Activated B cell treated with CpG ODN at 0.5 μM for 24 hours (primary cell): ENCODE measurements around the gene HNRNPA2B1. TPM values are rescaled to one million over a fixed set of nuclear protein-coding genes. Genes with fewer than 3 reads are reported as not detected.
"Not testable (repeated sequence)": the region's sequence is repeated elsewhere in the genome, so short reads cannot be mapped to it uniquely, and the experiment has no call there.

Experiments used
- ATAC-seq: fragments of 200-7000 bp; cut with Tn5 transposase; one replicate; pipeline ENCODE4 v1.10.0; 2021; ENCODE audit warnings: low read depth, mild to moderate bottlenecking, moderate library complexity
- CTCF ChIA-PET: fragments of 350-600 bp; sonication (Branson Sonifier 250); formaldehyde crosslinking; loops from one replicate; lab custom pipeline; 2021; ENCODE audit warnings: antibody characterized with exemption; lab: Charles Lee
- POLR2A ChIA-PET: fragments of 350-600 bp; sonication (Branson Sonifier 250); formaldehyde crosslinking; loops from one replicate; lab custom pipeline; 2021; ENCODE audit warnings: antibody characterized with exemption; lab: Charles Lee
- DNase-seq: peaks from one replicate; pipeline ENCODE4 v3.0.0; 2022
- H3K27ac Mint-ChIP-seq: one replicate; pipeline ENCODE4 v1.8.0; 2020; ENCODE audit warnings: mixed read lengths
- H3K27me3 Mint-ChIP-seq: one replicate; pipeline ENCODE4 v1.8.0; 2021; ENCODE audit warnings: mixed read lengths
- H3K36me3 Mint-ChIP-seq: one replicate; pipeline ENCODE4 v1.8.0; 2021; ENCODE audit warnings: low read depth, mixed read lengths
- H3K4me1 Mint-ChIP-seq: one replicate; pipeline ENCODE4 v1.8.0; 2021; ENCODE audit warnings: mixed read lengths
- H3K4me3 Mint-ChIP-seq: one replicate; pipeline ENCODE4 v1.8.0; 2020; ENCODE audit warnings: mild to moderate bottlenecking, mixed read lengths
- H3K9me3 Mint-ChIP-seq: one replicate; pipeline ENCODE4 v1.8.0; 2020; ENCODE audit warnings: mixed read lengths
- intact Hi-C: fragments of 100-400 bp; cut with micrococcal nuclease; formaldehyde crosslinking; loops from one replicate; pipeline ENCODE4 v1.15.1; 2024
- total RNA-seq: library from RNA; stranded (reverse); gene quantifications from 2 replicates; pipeline ENCODE4 v1.2.3, GENCODE V29; 2022
- TF ChIP-seq, protein P1 (sequence below): fragments of 200-600 bp; IDR thresholded peaks from one replicate; pipeline ENCODE4 v1.8.0; 2022; ENCODE audit warnings: antibody characterized with exemption, mild to moderate bottlenecking

HNRNPA2B1 gene
- total RNA-seq, 1 donor from 2014 or later: 634 TPM

DNA sequence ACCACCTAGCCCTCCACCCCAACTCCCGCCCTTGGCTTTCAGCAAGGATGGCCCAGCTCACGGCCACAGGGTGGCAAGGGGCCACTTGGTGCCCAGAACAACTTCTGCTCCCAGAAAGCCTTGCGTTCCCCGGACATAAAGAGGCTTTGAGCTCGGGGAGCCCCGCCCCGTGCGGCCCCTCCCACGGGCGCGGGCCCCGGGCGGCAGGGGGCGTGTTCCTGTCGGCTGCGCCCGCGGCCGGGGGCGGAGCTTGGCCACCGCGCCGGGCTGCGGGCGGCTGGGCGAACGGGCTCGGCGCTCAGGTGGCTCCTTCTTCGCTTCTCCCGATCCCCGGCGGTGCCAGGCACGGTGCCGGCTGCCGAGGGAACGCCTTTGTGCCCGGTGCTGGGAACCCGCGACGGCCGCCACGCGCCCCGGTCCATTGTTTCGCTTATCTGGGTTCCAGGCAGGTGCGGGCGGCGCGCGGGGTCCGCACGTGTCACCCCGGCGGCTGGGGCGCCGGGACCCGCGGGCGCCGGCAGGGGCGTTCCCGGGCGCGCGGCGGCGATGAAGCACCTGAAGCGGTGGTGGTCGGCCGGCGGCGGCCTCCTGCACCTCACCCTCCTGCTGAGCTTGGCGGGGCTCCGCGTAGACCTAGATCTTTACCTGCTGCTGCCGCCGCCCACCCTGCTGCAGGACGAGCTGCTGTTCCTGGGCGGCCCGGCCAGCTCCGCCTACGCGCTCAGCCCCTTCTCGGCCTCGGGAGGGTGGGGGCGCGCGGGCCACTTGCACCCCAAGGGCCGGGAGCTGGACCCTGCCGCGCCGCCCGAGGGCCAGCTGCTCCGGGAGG lies 48.4 kb downstream of the HNRNPA2B1 start, which contains the start of gene NFE2L3:
Gene NFE2L3, plus strand, starts transcription at position 246 of the 829 bp plus-strand sequence. Its CDS starts 301 bp downstream, at position 547.
- POLR2A ChIA-PET: interaction anchor here (0.7 to 2.2 kb wide), 17 partner anchors 9 to 257 kb away, joined by 3 to 72 read pairs (median 6); partner anchors contain the start of genes CBX3, HNRNPA2B1 and SNX10
- H3K9me3 Mint-ChIP-seq: no peaks in the 10 kb centered on the region
- H3K27ac Mint-ChIP-seq: peak within 1 kb of the TSS; percentile 86
- no peaks in the 10 kb centered on the region for H3K27me3 Mint-ChIP-seq
- H3K4me1 Mint-ChIP-seq: peaks cover 48% of the 10 kb centered on the region
- CTCF ChIA-PET: interaction anchor here (0.7 to 3.0 kb wide), 15 partner anchors 20 to 214 kb away, joined by 3 to 15 read pairs (median 4); partner anchors contain the start of gene CBX3
- peak within 1 kb of the TSS; percentile 94 for H3K4me3 Mint-ChIP-seq
- intact Hi-C loops: loop anchor here (1.0 to 5.0 kb wide), 6 partner anchors 48 to 1010 kb away; partner anchors contain the start of genes HNRNPA2B1 and SNX10
- DNase-seq: peak; percentile 82
- TF ChIP-seq, protein P1, sequence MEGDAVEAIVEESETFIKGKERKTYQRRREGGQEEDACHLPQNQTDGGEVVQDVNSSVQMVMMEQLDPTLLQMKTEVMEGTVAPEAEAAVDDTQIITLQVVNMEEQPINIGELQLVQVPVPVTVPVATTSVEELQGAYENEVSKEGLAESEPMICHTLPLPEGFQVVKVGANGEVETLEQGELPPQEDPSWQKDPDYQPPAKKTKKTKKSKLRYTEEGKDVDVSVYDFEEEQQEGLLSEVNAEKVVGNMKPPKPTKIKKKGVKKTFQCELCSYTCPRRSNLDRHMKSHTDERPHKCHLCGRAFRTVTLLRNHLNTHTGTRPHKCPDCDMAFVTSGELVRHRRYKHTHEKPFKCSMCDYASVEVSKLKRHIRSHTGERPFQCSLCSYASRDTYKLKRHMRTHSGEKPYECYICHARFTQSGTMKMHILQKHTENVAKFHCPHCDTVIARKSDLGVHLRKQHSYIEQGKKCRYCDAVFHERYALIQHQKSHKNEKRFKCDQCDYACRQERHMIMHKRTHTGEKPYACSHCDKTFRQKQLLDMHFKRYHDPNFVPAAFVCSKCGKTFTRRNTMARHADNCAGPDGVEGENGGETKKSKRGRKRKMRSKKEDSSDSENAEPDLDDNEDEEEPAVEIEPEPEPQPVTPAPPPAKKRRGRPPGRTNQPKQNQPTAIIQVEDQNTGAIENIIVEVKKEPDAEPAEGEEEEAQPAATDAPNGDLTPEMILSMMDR: no peak
- ATAC-seq: peak; percentile 90
- no peaks in the 10 kb centered on the region for H3K36me3 Mint-ChIP-seq

DNA sequence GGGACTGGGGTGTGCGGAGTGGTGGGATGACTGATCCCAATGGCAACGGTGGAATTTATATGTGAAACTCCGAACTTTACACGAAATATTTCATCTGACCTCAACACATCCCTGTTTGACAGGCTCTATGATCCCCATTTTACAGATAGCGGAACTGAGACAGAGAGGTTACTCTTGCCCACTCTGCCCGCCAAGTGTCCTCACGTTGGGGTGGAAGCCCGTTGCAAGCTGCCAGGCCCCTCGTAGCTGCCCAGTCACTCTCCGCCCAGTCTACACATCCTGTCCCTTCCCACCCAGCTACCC lies 48.9 kb downstream of the HNRNPA2B1 start:
- ChIA-PET CTCF (interaction anchor here (0.7 to 3.0 kb wide), 15 partner anchors 21 to 214 kb away, joined by 3 to 15 read pairs (median 4); partner anchors contain the start of gene CBX3), POLR2A (interaction anchor here (0.7 to 2.2 kb wide), 14 partner anchors 10 to 247 kb away, joined by 3 to 72 read pairs (median 6); partner anchors contain the start of genes CBX3 and HNRNPA2B1)
- Mint-ChIP-seq H3K9me3 (no peaks in the 10 kb centered on the region), H3K36me3 (no peaks in the 10 kb centered on the region), H3K27ac (peak overlapping the region; percentile 86), H3K4me1 (peaks cover 42% of the 10 kb centered on the region), H3K4me3 (peak overlapping the region; percentile 94), H3K27me3 (no peaks in the 10 kb centered on the region)
- no peak for DNase-seq
- intact Hi-C loops: loop anchor here (5.0 kb wide), 3 partner anchors 141 to 1011 kb away; partner anchors contain the start of gene SNX10
- no peak for ATAC-seq
- TF ChIP-seq, protein P1: no peak

DNA sequence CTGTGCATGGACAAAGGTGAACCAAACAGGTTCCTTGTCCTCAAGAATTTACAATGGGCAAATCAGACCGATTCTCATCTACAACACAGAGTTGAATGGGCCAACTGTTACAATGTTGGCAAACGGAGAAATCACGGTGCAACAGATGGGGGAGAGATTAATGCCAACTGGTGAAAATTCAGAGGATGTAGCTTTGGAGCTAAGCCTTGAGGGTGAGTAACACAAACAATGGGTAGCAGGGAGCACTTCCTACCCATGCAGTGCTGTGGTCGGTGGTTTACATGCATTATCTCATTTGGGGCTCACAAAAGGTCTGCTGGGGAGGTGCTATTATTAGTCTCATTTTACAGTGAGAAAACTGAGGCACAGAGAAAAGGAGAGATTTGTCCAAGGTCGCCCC lies 49.5 kb downstream of the HNRNPA2B1 start:
- TF ChIP-seq, protein P1: no peak
- Mint-ChIP-seq H3K4me1 (peaks cover 37% of the 10 kb centered on the region), H3K27me3 (peaks cover under 1% of the 10 kb centered on the region), H3K36me3 (no peaks in the 10 kb centered on the region), H3K9me3 (no peaks in the 10 kb centered on the region), H3K4me3 (peak overlapping the region; percentile 94), H3K27ac (peak overlapping the region; percentile 39)
- POLR2A ChIA-PET: interaction anchor here (0.5 to 2.2 kb wide), 6 partner anchors 16 to 143 kb away, joined by 3 to 72 read pairs (median 6); partner anchors contain the start of genes CBX3 and HNRNPA2B1
- DNase-seq (no peak), ATAC-seq (no peak)
- CTCF ChIA-PET: interaction anchor here (0.8 to 3.0 kb wide), 8 partner anchors 44 to 215 kb away, joined by 3 to 15 read pairs (median 4); partner anchors contain the start of gene CBX3
- intact Hi-C loops: loop anchor here (5.0 kb wide), 3 partner anchors 141 to 1011 kb away; partner anchors contain the start of gene SNX10

DNA sequence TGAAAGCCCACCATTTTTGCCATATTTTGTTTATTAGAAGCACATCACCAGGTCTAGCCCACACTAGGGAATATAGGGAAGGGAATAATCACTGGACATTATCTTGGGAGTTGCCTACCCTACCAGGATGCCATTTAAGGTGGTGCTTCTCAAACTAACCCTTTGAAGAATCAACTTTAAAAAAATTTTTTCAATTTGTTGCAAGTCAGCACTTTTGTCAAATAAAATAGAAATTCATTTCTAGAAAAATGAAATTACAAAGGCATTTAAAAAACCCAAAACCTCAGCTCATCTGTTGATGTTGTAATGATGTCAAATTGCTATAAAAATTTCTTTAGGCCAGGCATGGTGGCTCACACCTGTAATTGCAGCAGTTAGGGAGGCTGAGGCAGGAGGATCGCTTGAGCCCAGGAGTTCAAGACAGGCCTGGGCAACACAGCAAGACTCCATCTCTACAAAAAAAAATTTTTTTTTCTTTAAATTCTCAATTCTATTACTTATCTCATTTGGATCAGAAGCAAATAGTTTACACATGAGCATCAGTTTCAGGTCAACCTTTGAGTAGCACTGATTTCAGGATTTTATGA lies 51.1 kb downstream of the HNRNPA2B1 start:
- no peaks in the 10 kb centered on the region for H3K9me3 Mint-ChIP-seq
- peaks cover 23% of the 10 kb centered on the region for H3K4me1 Mint-ChIP-seq
- H3K27ac Mint-ChIP-seq: no peak overlapping the region
- no peak overlapping the region for H3K4me3 Mint-ChIP-seq
- peaks cover 2% of the 10 kb centered on the region for H3K27me3 Mint-ChIP-seq
- DNase-seq (no peak), ATAC-seq (no peak)
- POLR2A ChIA-PET: no interaction called here
- TF ChIP-seq, protein P1: no peak
- no peaks in the 10 kb centered on the region for H3K36me3 Mint-ChIP-seq
- CTCF ChIA-PET: no interaction called here
- intact Hi-C loops: no loop called here

DNA sequence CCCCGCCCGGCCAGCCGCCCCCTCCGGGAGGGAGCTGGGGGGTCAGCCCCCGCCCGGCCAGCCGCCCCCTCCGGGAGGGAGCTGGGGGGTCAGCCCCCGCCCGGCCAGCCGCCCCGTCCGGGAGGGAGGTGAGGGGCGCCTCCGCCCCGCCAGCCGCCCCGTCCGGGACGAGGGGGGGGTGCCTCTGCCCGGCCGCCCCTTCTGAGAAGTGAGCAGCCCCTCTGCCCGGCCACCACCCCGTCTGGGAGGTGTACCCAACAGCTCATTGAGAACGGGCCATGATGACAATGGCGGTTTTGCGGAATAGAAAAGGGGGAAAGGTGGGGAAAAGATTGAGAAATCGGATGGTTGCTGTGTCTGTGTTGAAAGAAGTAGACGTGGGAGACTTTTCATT lies 52.2 kb downstream of the HNRNPA2B1 start:
- H3K27ac Mint-ChIP-seq, POLR2A ChIA-PET, DNase-seq: not testable (repeated sequence)

DNA sequence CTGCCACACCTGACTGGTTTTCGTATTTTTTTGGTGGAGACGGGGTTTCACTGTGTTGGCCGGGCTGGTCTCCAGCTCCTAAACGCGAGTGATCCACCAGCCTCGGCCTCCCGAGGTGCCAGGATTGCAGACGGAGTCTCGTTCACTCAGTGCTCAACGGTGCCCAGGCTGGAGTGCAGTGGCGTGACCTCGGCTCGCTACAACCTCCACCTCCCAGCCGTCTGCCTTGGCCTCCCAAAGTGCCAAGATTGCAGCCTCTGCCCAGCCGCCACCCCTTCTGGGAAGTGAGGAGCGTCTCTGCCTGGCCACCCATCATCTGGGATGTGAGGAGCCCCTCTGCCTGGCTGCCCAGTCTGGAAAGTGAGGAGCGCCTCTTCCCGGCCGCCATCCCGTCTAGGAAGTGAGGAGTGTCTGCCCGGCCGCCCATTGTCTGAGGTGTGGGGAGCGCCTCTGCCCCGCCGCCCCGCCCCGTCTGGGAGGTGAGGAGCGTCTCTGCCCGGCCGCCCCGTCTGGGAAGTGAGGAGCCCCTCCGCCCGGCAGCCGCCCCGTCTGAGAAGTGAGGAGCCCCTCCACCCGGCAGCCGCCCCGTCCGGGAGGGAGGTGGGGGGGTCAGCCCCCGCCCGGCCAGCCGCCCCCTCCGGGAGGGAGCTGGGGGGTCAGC lies 52.8 kb downstream of the HNRNPA2B1 start:
- H3K9me3 Mint-ChIP-seq, intact Hi-C loops, H3K36me3 Mint-ChIP-seq, CTCF ChIA-PET, H3K27ac Mint-ChIP-seq, POLR2A ChIA-PET, H3K4me3 Mint-ChIP-seq, DNase-seq, ATAC-seq, H3K4me1 Mint-ChIP-seq: not testable (repeated sequence)
- peaks cover 12% of the 10 kb centered on the region for H3K27me3 Mint-ChIP-seq

More for the DNA sequence above, 52.2 kb downstream of the HNRNPA2B1 start:
- CTCF ChIA-PET, H3K36me3 Mint-ChIP-seq, ATAC-seq, H3K9me3 Mint-ChIP-seq, intact Hi-C loops, H3K27me3 Mint-ChIP-seq, H3K4me3 Mint-ChIP-seq: not testable (repeated sequence)
- H3K4me1 Mint-ChIP-seq: peaks cover 14% of the 10 kb centered on the region
